ENCODE data around the gene APBB2.

Gene APBB2

GRCh38 chr4:40888933-40889332, 325.4 kb downstream of the APBB2 start:
- peaks cover 5% of the 10 kb centered on the region for H3K9me3 ChIP-seq (ENCODE audit: insufficient read depth, low read depth, low read length)
- H4K12ac ChIP-seq (ENCODE audit: low read depth, low read length), result no peak overlapping the region
- H2AFZ ChIP-seq (ENCODE audit: insufficient read depth, low read length, poor library complexity), result no peak overlapping the region
- H3K27ac ChIP-seq (ENCODE audit: low read depth, low read length), result no peak overlapping the region
- H3K27me3 ChIP-seq (ENCODE audit: insufficient read depth, low read length), result no peaks in the 10 kb centered on the region
- H3K4me3 ChIP-seq (ENCODE audit: low read depth, low read length), result no peak overlapping the region
- no peak overlapping the region for H3K14ac ChIP-seq (ENCODE audit: low read length)
- H3K4me2 ChIP-seq (ENCODE audit: low read length), result no peak overlapping the region
- H2AK5ac ChIP-seq (ENCODE audit: low read length), result no peak overlapping the region
- no peak for DNase-seq
- no peak overlapping the region for H3K9ac ChIP-seq (ENCODE audit: low read length)
- no peak overlapping the region for H3K18ac ChIP-seq (ENCODE audit: low read length)
- no peak overlapping the region for H4K8ac ChIP-seq (ENCODE audit: low read depth, low read length)
- H2BK12ac ChIP-seq (ENCODE audit: low read length), result no peak overlapping the region
- no peak overlapping the region for H4K91ac ChIP-seq (ENCODE audit: low read depth, low read length)
- no peak overlapping the region for H3K4ac ChIP-seq (ENCODE audit: low read depth, low read length)
- peaks cover 16 to 43% of the 10 kb centered on the region in 2 experiments for H3K36me3 ChIP-seq (ENCODE audit: control insufficient read depth in 1 of 2, insufficient read depth in 2 of 2, low read length in 2 of 2)
- H2BK5ac ChIP-seq (ENCODE audit: low read depth, low read length, poor library complexity), result no peak overlapping the region
- H3K79me1 ChIP-seq (ENCODE audit: low read length), result no peaks in the 10 kb centered on the region
- WGBS (ENCODE audit: extremely low coverage, insufficient coverage, insufficient read length), result no CpG with 5 or more reads among the region's 5 CpGs
- no peaks in the 10 kb centered on the region for H3K4me1 ChIP-seq (ENCODE audit: control insufficient read depth in 1 of 2, insufficient read depth in 2 of 2, low read length in 2 of 2)
- no peaks in the 10 kb centered on the region for H3K79me2 ChIP-seq (ENCODE audit: control insufficient read depth, insufficient read depth, low read length, poor library complexity)
- H3K23ac ChIP-seq (ENCODE audit: low read length), result no peak overlapping the region
- no peak overlapping the region for H2BK120ac ChIP-seq (ENCODE audit: insufficient read depth, low read length, poor library complexity)

- H3K79me2 ChIP-seq (ENCODE audit: control insufficient read depth, insufficient read depth, low read length, poor library complexity), result no peaks in the 10 kb centered on the region
- no peak overlapping the region for H3K4me3 ChIP-seq (ENCODE audit: low read depth, low read length)
- H3K4ac ChIP-seq (ENCODE audit: low read depth, low read length), result no peak overlapping the region
- no peak overlapping the region for H2BK5ac ChIP-seq (ENCODE audit: low read depth, low read length, poor library complexity)
- no peak overlapping the region for H4K91ac ChIP-seq (ENCODE audit: low read depth, low read length)
- no CpG with 5 or more reads among the region's 10 CpGs for WGBS (ENCODE audit: extremely low coverage, insufficient coverage, insufficient read length)
- H3K27ac ChIP-seq (ENCODE audit: low read depth, low read length), result no peak overlapping the region
- peaks cover 5% of the 10 kb centered on the region for H3K9me3 ChIP-seq (ENCODE audit: insufficient read depth, low read depth, low read length)
- no peak overlapping the region for H4K12ac ChIP-seq (ENCODE audit: low read depth, low read length)
- H2AFZ ChIP-seq (ENCODE audit: insufficient read depth, low read length, poor library complexity), result no peak overlapping the region
- H2AK5ac ChIP-seq (ENCODE audit: low read length), result no peak overlapping the region
- no peaks in the 10 kb centered on the region for H3K79me1 ChIP-seq (ENCODE audit: low read length)
- H2BK12ac ChIP-seq (ENCODE audit: low read length), result no peak overlapping the region
- no peaks in the 10 kb centered on the region for H3K27me3 ChIP-seq (ENCODE audit: insufficient read depth, low read length)
- H4K8ac ChIP-seq (ENCODE audit: low read depth, low read length), result no peak overlapping the region
- H2BK120ac ChIP-seq (ENCODE audit: insufficient read depth, low read length, poor library complexity), result no peak overlapping the region
- no peak overlapping the region for H3K9ac ChIP-seq (ENCODE audit: low read length)
- no peak overlapping the region for H3K14ac ChIP-seq (ENCODE audit: low read length)
- H3K4me1 ChIP-seq (ENCODE audit: control insufficient read depth in 1 of 2, insufficient read depth in 2 of 2, low read length in 2 of 2), result no peaks in the 10 kb centered on the region
- no peak overlapping the region for H3K23ac ChIP-seq (ENCODE audit: low read length)
- no peak overlapping the region for H3K18ac ChIP-seq (ENCODE audit: low read length)
- H3K36me3 ChIP-seq (ENCODE audit: control insufficient read depth in 1 of 2, insufficient read depth in 2 of 2, low read length in 2 of 2), result peaks cover 10 to 43% of the 10 kb centered on the region in 2 experiments
- DNase-seq, result peak in 1 of 2 donors; percentile 30
- H3K4me2 ChIP-seq (ENCODE audit: low read length), result no peak overlapping the region
These were observed 326.6 kb downstream of the APBB2 start for GRCh38 chr4:40887764-40888131.

- WGBS (ENCODE audit: extremely low coverage, insufficient coverage, insufficient read length), result no CpG with 5 or more reads among the region's 7 CpGs
- H3K14ac ChIP-seq (ENCODE audit: low read length), result no peak overlapping the region
- DNase-seq, result no peak
These were observed 327.2 kb downstream of the APBB2 start for GRCh38 chr4:40886931-40887763.

GRCh38 chr4:40881851-40882250, 332.5 kb downstream of the APBB2 start:
- no peak overlapping the region for H3K23ac ChIP-seq (ENCODE audit: low read length)
- no peak overlapping the region for H3K4ac ChIP-seq (ENCODE audit: low read depth, low read length)
- H2BK12ac ChIP-seq (ENCODE audit: low read length), result no peak overlapping the region
- H3K18ac ChIP-seq (ENCODE audit: low read length), result no peak overlapping the region
- H2AK5ac ChIP-seq (ENCODE audit: low read length), result no peak overlapping the region
- H3K9me3 ChIP-seq (ENCODE audit: insufficient read depth, low read depth, low read length), result peaks cover 1% of the 10 kb centered on the region
- H4K12ac ChIP-seq (ENCODE audit: low read depth, low read length), result no peak overlapping the region
- H3K27me3 ChIP-seq (ENCODE audit: insufficient read depth, low read length), result no peaks in the 10 kb centered on the region
- H3K9ac ChIP-seq (ENCODE audit: low read length), result no peak overlapping the region
- no peaks in the 10 kb centered on the region for H3K79me2 ChIP-seq (ENCODE audit: control insufficient read depth, insufficient read depth, low read length, poor library complexity)
- no peak overlapping the region for H3K4me3 ChIP-seq (ENCODE audit: low read depth, low read length)
- H2BK5ac ChIP-seq (ENCODE audit: low read depth, low read length, poor library complexity), result no peak overlapping the region
- no peak overlapping the region for H2AFZ ChIP-seq (ENCODE audit: insufficient read depth, low read length, poor library complexity)
- peaks cover 0 to 6% of the 10 kb centered on the region in 2 experiments for H3K4me1 ChIP-seq (ENCODE audit: control insufficient read depth in 1 of 2, insufficient read depth in 2 of 2, low read length in 2 of 2)
- H3K14ac ChIP-seq (ENCODE audit: low read length), result no peak overlapping the region
- WGBS (ENCODE audit: extremely low coverage, insufficient coverage, insufficient read length), result no CpG with 5 or more reads among the region's 4 CpGs
- H4K91ac ChIP-seq (ENCODE audit: low read depth, low read length), result no peak overlapping the region
- no peak overlapping the region for H3K27ac ChIP-seq (ENCODE audit: low read depth, low read length)
- no peak overlapping the region for H3K4me2 ChIP-seq (ENCODE audit: low read length)
- no peaks in the 10 kb centered on the region for H3K79me1 ChIP-seq (ENCODE audit: low read length)
- H3K36me3 ChIP-seq (ENCODE audit: control insufficient read depth in 1 of 2, insufficient read depth in 2 of 2, low read length in 2 of 2), result peaks cover 9 to 31% of the 10 kb centered on the region in 2 experiments
- DNase-seq, result no peak
- no peak overlapping the region for H2BK120ac ChIP-seq (ENCODE audit: insufficient read depth, low read length, poor library complexity)
- H4K8ac ChIP-seq (ENCODE audit: low read depth, low read length), result no peak overlapping the region

More at GRCh38 chr4:40886931-40887763, 327.2 kb downstream of the APBB2 start:
- Histone ChIP-seq H3K23ac (ENCODE audit: low read length) (no peak overlapping the region), H2BK120ac (ENCODE audit: insufficient read depth, low read length, poor library complexity) (no peak overlapping the region), H3K4me3 (ENCODE audit: low read depth, low read length) (no peak overlapping the region), H3K9ac (ENCODE audit: low read length) (no peak overlapping the region), H4K91ac (ENCODE audit: low read depth, low read length) (no peak overlapping the region), H3K79me1 (ENCODE audit: low read length) (no peaks in the 10 kb centered on the region), H3K4me1 (ENCODE audit: control insufficient read depth in 1 of 2, insufficient read depth in 2 of 2, low read length in 2 of 2) (peaks cover 0 to 2% of the 10 kb centered on the region in 2 experiments), H3K79me2 (ENCODE audit: control insufficient read depth, insufficient read depth, low read length, poor library complexity) (no peaks in the 10 kb centered on the region), H2AFZ (ENCODE audit: insufficient read depth, low read length, poor library complexity) (no peak overlapping the region), H4K12ac (ENCODE audit: low read depth, low read length) (no peak overlapping the region), H3K18ac (ENCODE audit: low read length) (no peak overlapping the region), H3K4ac (ENCODE audit: low read depth, low read length) (no peak overlapping the region), H2BK12ac (ENCODE audit: low read length) (no peak overlapping the region), H3K36me3 (ENCODE audit: control insufficient read depth in 1 of 2, insufficient read depth in 2 of 2, low read length in 2 of 2) (peaks cover 10 to 43% of the 10 kb centered on the region in 2 experiments), H3K27me3 (ENCODE audit: insufficient read depth, low read length) (no peaks in the 10 kb centered on the region), H2AK5ac (ENCODE audit: low read length) (no peak overlapping the region), H3K27ac (ENCODE audit: low read depth, low read length) (no peak overlapping the region), H4K8ac (ENCODE audit: low read depth, low read length) (no peak overlapping the region), H3K4me2 (ENCODE audit: low read length) (no peak overlapping the region), H3K9me3 (ENCODE audit: insufficient read depth, low read depth, low read length) (peaks cover 5% of the 10 kb centered on the region), H2BK5ac (ENCODE audit: low read depth, low read length, poor library complexity) (no peak overlapping the region)
